ENCODE results near the gene CRYGB.

- no peak for TF ChIP-seq POLR2AphosphoS5 (IDR thresholded peaks at IDR 0.05; ENCODE audit: low read depth, low read length)
- no peak for TF ChIP-seq POLR2A (IDR thresholded peaks at IDR 0.05; ENCODE audit: borderline replicate concordance, extremely low read depth, insufficient read depth, insufficient read length)
- TF ChIP-seq TCF7L2 (IDR thresholded peaks at IDR 0.05; ENCODE audit: borderline replicate concordance, extremely low read depth, insufficient read depth, insufficient read length), result no peak
- no peak for TF ChIP-seq EZH2 (IDR thresholded peaks at IDR 0.05)
- TF ChIP-seq CTCF (IDR thresholded peaks at IDR 0.05 in 2 of 3, conservative IDR thresholded peaks at IDR 0.05 in 1 of 3; ENCODE audit: borderline replicate concordance in 1 of 3, insufficient read depth in 1 of 3, low read depth in 2 of 3, low read length in 2 of 3), result no peak
- no peak for TF ChIP-seq SIN3A (IDR thresholded peaks at IDR 0.05; ENCODE audit: low read depth)
- no peak for TF ChIP-seq SP1 (IDR thresholded peaks at IDR 0.05; ENCODE audit: low read depth)
- TF ChIP-seq ZNF274 (IDR thresholded peaks at IDR 0.05; ENCODE audit: low read depth, low read length), result no peak
- no peak for TF ChIP-seq JUND (IDR thresholded peaks at IDR 0.05)
- TF ChIP-seq ZFX (IDR thresholded peaks at IDR 0.05), result no peak
- TF ChIP-seq CBX3 (IDR thresholded peaks at IDR 0.05; ENCODE audit: low read depth), result no peak
- TF ChIP-seq CEBPB (IDR thresholded peaks at IDR 0.05; ENCODE audit: low read depth), result no peak
- TF ChIP-seq ZBTB33 (IDR thresholded peaks at IDR 0.05; ENCODE audit: extremely low read depth, insufficient replicate concordance, low read length), result no peak
These were observed 29.8 kb upstream of the CRYGB start for GRCh38 chr2:208175840-208176153.
